Mesodermal cell (in vitro differentiated cells): ENCODE measurements around the gene TMEM245. TPM values are rescaled to one million over a fixed set of nuclear protein-coding genes. Genes with fewer than 3 reads are reported as not detected.
A peak's percentile ranks its signal among the peaks of the same experiment; 100 is the strongest.

Source experiments
- H3K27ac ChIP-seq: 2 replicates; pipeline ENCODE4 v1.7.0; 2013; ENCODE audit warnings: mild to moderate bottlenecking, low read depth, low read length, moderate library complexity; ENCODE audit not compliant: severe bottlenecking
- H3K36me3 ChIP-seq: 2 replicates; pipeline ENCODE4 v1.7.1; 2013; ENCODE audit warnings: mild to moderate bottlenecking, low read length, moderate library complexity; ENCODE audit not compliant: control insufficient read depth, insufficient read depth
- H3K4me1 ChIP-seq: one replicate; pipeline ENCODE4 v1.7.1; 2013; ENCODE audit warnings: mild to moderate bottlenecking, low read length; ENCODE audit not compliant: insufficient read depth, control insufficient read depth, poor library complexity, severe bottlenecking
- H3K4me3 ChIP-seq: 2 replicates; pipeline ENCODE4 v1.7.0; 2013; ENCODE audit warnings: low read length, control low read depth, mild to moderate bottlenecking; ENCODE audit not compliant: insufficient read depth, poor library complexity, severe bottlenecking; ENCODE audit errors: extremely low read depth
- H3K9me3 ChIP-seq: 2 replicates; pipeline ENCODE4 v1.7.1; 2013; ENCODE audit warnings: mild to moderate bottlenecking, low read length, moderate library complexity; ENCODE audit not compliant: control insufficient read depth
- WGBS, 2 experiments: methylation state at CpG; one replicate each; pipeline ENCODE4 v1.1.5; 2013; ENCODE audit warnings: missing lambda C conversion rate in 2 of 2; ENCODE audit not compliant: insufficient coverage in 2 of 2; 5-methylcytosine and 5-hydroxymethylcytosine counted together
- polyA plus RNA-seq, 2 experiments: library from polyadenylated mRNA; stranded (reverse); fragments of 50-300 nt; gene quantifications; one replicate each; pipeline ENCODE4 v1.2.3, GENCODE V29; 2013

Gene TMEM245
- polyA plus RNA-seq (2013, experiment 1 of 2), result 49.9 TPM
- 54.0 TPM for polyA plus RNA-seq (2013, experiment 2 of 2)

DNA sequence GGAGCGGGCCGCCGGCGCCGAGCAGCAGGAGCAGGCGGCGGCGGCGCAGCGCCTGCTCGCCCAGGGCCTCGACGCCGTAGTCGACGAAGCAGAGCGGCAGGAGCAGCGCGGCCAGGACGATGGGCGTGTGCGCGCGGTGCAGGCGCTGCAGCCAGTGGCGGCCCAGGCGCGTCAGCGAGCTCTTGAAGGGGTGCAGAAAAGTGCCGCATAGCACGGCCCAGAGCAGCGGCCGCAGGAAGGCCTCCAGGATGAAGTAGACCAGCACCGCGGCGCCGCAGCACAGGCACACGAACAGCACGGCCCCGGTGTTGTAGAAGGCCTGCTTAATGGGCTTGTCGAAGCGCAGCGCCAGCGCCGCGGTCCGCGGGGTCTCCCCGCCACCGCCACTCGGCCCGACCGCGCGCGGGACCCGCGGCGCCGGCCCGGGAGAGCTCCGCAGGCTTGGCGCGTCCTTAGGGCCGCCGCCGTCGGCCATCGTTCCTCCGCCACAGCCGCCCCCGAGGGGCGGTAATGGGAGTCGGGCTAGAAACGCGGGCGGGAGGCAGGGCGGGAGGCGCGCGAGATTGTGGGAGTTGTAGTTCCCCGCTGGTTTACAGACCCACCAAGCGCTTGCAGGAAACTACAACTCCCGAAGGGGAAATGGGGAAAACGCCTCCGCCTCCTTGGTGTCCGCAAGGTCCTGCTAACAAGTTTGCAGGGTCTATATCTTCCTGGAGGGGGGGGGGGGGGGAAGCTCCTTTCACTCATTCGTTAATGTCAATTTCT, at the start of gene TMEM245:
Gene TMEM245 (minus strand): TSS at position 509 of the 765 bp plus-strand sequence. CDS start 34 bp downstream, at position 475.
- WGBS, 2 experiments, result 0% methylated on average over 62 to 76 of the region's 88 CpGs
- Histone ChIP-seq H3K4me1 (peaks cover 26% of the 10 kb centered on the region), H3K9me3 (no peaks in the 10 kb centered on the region), H3K27ac (peak within 1 kb of the TSS; percentile 93), H3K36me3 (peaks cover 13% of the 10 kb centered on the region), H3K4me3 (peak within 1 kb of the TSS; percentile 91)

DNA sequence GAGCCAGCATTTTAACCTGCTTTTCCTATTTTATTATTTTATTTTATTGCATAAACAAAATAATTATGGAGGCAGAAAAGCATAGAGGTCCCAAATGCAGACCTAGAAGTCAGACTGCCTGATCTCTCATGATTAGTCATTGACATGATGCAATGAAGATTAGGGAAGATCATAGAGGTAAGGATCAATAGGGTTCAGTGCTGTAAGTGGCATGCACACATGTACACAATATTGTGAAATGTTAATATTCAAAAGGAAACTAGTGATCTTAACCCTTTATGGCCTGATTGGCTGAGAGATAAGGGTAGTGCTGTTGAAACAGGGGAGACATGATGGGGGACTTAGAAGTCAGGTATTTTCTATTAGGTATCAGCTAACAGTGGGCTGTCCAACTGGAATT, 48.4 kb upstream of the TMEM245 start:
- Histone ChIP-seq H3K27ac (no peak overlapping the region), H3K36me3 (no peaks in the 10 kb centered on the region), H3K4me3 (no peak overlapping the region), H3K4me1 (no peaks in the 10 kb centered on the region), H3K9me3 (no peaks in the 10 kb centered on the region)

GRCh38 chr9:109167716-109168115, 48.0 kb upstream of the TMEM245 start:
- WGBS, 2 experiments, result 82 to 94% methylated on average over 4 of the region's 5 CpGs
- Histone ChIP-seq H3K36me3 (no peaks in the 10 kb centered on the region), H3K9me3 (no peaks in the 10 kb centered on the region), H3K4me3 (no peak overlapping the region), H3K4me1 (no peaks in the 10 kb centered on the region), H3K27ac (no peak overlapping the region)

GRCh38 chr9:109166771-109167601, 47.2 kb upstream of the TMEM245 start, which contains the start of gene FRRS1L:
FRRS1L (minus strand) TSS chr9:109167249; CDS start chr9:109167138, 111 bp downstream.
- H3K9me3 ChIP-seq, result no peaks in the 10 kb centered on the region
- H3K27ac ChIP-seq, result no peak within 1 kb of the TSS
- no peaks in the 10 kb centered on the region for H3K4me1 ChIP-seq
- 8 to 9% methylated on average over 35 to 50 of the region's 86 CpGs for WGBS, 2 experiments
- peak within 1 kb of the TSS; percentile 29 for H3K4me3 ChIP-seq
- H3K36me3 ChIP-seq, result no peaks in the 10 kb centered on the region

GRCh38 chr9:109166171-109166770, 46.5 kb upstream of the TMEM245 start:
- H3K36me3 ChIP-seq, result no peaks in the 10 kb centered on the region
- WGBS, 2 experiments, result 48 to 76% methylated on average over 12 to 13 of the region's 16 CpGs
- H3K27ac ChIP-seq, result no peak overlapping the region
- H3K4me1 ChIP-seq, result no peaks in the 10 kb centered on the region
- no peaks in the 10 kb centered on the region for H3K9me3 ChIP-seq
- peak overlapping the region; percentile 29 for H3K4me3 ChIP-seq

DNA sequence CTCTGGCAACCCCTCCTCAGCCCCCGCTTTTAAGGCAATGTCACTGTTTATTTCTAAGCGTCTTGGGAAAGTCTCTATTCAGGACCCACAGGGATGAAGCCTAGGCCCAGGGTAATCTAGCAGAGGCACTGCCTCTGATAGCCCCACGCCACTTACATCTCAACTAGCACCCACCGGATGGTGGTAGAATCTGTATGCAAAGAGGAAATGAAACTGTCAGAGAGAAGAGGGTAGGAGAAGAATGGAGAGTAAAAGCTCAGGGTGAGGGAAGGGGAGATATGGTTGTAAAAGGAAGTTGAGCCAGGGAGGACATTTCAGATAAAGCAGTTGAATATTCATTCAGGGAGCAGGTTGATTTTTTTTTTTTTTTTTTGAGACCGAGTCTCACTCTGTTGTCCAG, 44.3 kb upstream of the TMEM245 start:
- no peak overlapping the region for H3K27ac ChIP-seq
- no peaks in the 10 kb centered on the region for H3K36me3 ChIP-seq
- no peak overlapping the region for H3K4me3 ChIP-seq
- no peaks in the 10 kb centered on the region for H3K9me3 ChIP-seq
- WGBS, 2 experiments, result 79 to 100% methylated on average over 2 of the region's 5 CpGs
- no peaks in the 10 kb centered on the region for H3K4me1 ChIP-seq

GRCh38 chr9:109163194-109163593, 43.4 kb upstream of the TMEM245 start:
- Histone ChIP-seq H3K27ac (no peak overlapping the region), H3K4me3 (no peak overlapping the region), H3K4me1 (no peaks in the 10 kb centered on the region), H3K36me3 (no peaks in the 10 kb centered on the region), H3K9me3 (no peaks in the 10 kb centered on the region)
- WGBS, 2 experiments, result 89% methylated on average over 1 of the region's 1 CpG; no CpG with 5 or more reads in 1 of the 2 experiments

DNA sequence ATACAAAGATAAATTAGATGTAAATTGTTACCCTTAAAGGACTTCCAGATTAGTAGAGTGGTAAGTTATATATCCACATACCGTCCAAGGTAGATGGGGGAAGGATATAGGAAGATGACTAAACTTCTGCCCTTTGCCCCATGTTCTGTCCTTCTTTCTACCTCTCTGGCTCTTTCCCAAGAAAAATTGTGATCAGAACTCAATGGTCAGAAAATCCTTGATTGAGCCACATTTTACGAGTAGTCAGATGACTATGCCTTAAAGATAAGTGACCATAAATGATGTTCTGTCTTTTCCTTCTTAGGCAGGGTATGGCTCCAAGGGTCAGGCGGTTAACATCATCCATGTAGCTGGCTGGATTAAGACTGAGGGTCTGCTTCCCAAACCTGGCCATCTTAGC, 42.9 kb upstream of the TMEM245 start:
- no peak overlapping the region for H3K4me3 ChIP-seq
- WGBS, 2 experiments, result 100% methylated on average over 1 to 2 of the region's 3 CpGs
- H3K9me3 ChIP-seq, result no peaks in the 10 kb centered on the region
- no peaks in the 10 kb centered on the region for H3K36me3 ChIP-seq
- H3K27ac ChIP-seq, result no peak overlapping the region
- H3K4me1 ChIP-seq, result no peaks in the 10 kb centered on the region

GRCh38 chr9:109161471-109161870, 41.7 kb upstream of the TMEM245 start:
- Histone ChIP-seq H3K36me3 (no peaks in the 10 kb centered on the region), H3K4me3 (no peak overlapping the region), H3K9me3 (no peaks in the 10 kb centered on the region), H3K4me1 (no peaks in the 10 kb centered on the region), H3K27ac (no peak overlapping the region)
- no CpG with 5 or more reads among the region's 3 CpGs for WGBS, 2 experiments

DNA sequence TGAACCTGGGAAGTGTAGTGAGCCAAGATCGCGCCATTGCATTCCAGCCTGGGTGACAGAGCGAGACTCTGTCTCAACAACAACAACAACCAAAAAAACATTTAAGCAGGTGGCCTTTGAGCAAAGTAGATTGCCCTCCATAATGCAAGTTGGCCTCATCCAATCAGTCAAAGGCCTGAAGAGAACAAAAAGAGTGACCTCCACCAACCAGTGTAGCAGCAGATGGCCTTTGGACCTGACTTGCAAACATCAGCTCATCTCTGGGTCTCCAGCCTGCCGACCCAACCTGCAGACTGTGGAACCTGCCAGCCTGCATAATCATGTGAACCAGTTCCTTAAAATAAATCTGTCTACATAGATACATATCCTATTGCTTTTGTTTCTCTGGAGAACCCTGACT, 39.8 kb upstream of the TMEM245 start:
- H3K9me3 ChIP-seq, result no peaks in the 10 kb centered on the region
- no peaks in the 10 kb centered on the region for H3K4me1 ChIP-seq
- 82% methylated on average over 1 of the region's 4 CpGs; no CpG with 5 or more reads in 1 of the 2 experiments for WGBS, 2 experiments
- H3K4me3 ChIP-seq, result no peak overlapping the region
- no peaks in the 10 kb centered on the region for H3K36me3 ChIP-seq
- no peak overlapping the region for H3K27ac ChIP-seq
